ENCODE results near the gene NOP16.

DNA sequence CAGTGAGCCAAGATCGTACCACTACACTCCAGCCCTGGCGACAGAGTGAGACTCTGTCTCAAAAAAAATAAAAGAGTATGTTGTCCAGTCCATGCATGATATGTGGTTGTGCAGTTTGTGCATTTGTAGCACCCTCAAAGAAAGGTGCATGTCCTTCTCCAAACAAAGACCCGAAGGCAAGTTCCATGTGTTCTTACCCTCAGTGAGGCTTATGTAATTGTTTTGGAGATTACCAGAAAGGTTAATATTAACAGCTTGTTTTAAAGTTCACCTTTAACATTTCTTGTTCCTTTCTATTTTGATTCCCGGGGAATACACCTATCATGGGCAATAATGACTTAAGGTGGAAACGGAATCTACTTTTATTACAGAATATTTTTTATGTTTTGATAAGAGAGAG, 49.1 kb downstream of the NOP16 start:
- TF ChIP-seq, protein P1, sequence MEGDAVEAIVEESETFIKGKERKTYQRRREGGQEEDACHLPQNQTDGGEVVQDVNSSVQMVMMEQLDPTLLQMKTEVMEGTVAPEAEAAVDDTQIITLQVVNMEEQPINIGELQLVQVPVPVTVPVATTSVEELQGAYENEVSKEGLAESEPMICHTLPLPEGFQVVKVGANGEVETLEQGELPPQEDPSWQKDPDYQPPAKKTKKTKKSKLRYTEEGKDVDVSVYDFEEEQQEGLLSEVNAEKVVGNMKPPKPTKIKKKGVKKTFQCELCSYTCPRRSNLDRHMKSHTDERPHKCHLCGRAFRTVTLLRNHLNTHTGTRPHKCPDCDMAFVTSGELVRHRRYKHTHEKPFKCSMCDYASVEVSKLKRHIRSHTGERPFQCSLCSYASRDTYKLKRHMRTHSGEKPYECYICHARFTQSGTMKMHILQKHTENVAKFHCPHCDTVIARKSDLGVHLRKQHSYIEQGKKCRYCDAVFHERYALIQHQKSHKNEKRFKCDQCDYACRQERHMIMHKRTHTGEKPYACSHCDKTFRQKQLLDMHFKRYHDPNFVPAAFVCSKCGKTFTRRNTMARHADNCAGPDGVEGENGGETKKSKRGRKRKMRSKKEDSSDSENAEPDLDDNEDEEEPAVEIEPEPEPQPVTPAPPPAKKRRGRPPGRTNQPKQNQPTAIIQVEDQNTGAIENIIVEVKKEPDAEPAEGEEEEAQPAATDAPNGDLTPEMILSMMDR (IDR thresholded peaks at IDR 0.05) = no peak
- no peak for TF ChIP-seq POLR2A (IDR thresholded peaks at IDR 0.05)
